GM21528 (cell line): ENCODE results near the gene PTPRN2.
"Not testable (repeated sequence)": the region's sequence is repeated elsewhere in the genome, so short reads cannot be mapped to it uniquely, and the experiment has no call there.

Experiments used
- ATAC-seq: cut with Tn5 transposase; IDR thresholded peaks from one replicate; pipeline ENCODE4 v1.9.1; 2021; ENCODE audit warnings: mild to moderate bottlenecking, moderate library complexity; ENCODE audit not compliant: unreplicated experiment, low FRiP score

Gene PTPRN2

GRCh38 chr7:157700231-157701005 is 887.2 kb downstream of the PTPRN2 start:
- no peak for ATAC-seq

- no peak for ATAC-seq
Observed at GRCh38 chr7:157699357-157700013, 888.1 kb downstream of the PTPRN2 start.

DNA sequence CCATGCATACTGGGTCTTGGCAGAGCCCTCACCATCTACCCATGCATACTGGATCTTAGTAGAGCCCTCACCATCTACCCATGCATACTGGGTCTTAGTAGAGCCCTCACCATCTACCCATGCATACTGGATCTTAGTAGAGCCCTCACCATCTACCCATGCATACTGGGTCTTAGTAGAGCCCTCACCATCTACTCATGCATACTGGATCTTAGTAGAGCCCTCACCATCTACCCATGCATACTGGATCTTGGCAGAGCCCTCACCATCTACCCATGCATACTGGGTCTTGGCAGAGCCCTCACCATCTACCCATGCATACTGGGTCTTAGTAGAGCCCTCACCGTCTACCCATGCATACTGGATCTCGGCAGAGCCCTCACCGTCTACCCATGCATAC is 890.3 kb downstream of the PTPRN2 start:
- ATAC-seq = not testable (repeated sequence)

- ATAC-seq = not testable (repeated sequence)
Observed at GRCh38 chr7:157695609-157696008, 892.0 kb downstream of the PTPRN2 start.

GRCh38 chr7:157694376-157694665 is 893.3 kb downstream of the PTPRN2 start:
- ATAC-seq = no peak

DNA sequence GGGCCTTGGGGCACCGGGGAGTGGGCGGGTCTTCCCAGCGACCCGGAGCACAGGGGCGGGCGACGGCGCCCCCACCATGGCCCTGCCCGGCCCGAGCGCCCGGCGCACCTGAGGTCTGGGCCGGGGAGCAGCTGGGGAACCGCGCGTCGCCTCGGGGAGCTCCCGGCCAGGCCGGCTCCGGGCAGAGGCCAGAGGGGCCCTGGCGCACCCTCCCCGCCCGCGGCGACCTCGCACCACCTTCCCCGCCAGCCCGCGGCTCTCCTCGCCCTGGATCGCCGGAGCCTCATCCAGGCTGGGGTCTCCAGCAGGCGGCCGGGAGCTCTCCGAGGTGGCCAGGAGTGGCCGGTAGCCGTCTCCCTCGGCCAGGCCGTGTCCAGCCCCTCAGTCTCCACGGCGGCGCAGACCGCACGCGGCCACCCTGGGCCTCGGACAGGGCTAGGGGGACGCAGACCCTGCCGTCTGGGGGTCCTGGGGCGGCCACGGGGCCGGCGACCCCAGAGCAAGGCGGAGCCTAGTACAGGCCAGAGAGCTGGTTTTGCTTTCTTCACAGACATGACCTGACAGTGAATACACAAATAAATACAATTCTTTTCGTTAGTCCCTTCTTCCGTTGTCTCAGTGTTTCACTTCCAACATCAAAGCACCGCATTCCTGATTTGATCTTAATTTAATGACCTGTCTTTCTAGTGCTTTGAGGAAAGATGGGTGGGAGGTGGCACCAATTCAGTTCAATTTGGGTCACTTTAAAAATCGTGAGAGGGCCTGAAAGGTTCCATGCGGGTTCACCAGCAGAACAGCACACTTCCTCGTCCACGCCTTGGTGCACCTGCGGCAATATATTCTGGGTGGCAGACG is 893.9 kb downstream of the PTPRN2 start:
- ATAC-seq = no peak

DNA sequence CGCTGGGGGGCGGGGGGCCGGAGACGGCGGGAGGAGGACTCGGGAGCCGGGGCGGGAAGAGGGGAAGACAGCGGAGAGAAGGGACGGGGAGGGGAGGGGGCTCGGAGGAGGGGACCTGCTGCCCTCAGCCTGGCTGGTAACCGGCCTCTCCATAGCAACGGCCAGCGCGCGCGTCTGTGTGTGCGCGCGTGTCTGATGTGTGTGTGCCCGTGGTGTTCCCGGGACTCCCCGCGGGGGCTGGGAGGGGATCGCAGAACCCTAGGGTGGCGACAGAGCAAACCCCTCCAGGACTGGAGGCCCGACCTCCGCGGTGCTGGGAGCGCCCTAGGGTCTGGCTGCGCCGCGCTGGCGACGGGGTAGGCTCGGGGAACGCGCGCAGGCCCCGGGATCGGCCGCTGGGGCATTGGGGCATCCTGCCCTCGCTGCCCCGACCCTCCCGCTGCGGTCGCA is 894.5 kb downstream of the PTPRN2 start:
- no peak for ATAC-seq

DNA sequence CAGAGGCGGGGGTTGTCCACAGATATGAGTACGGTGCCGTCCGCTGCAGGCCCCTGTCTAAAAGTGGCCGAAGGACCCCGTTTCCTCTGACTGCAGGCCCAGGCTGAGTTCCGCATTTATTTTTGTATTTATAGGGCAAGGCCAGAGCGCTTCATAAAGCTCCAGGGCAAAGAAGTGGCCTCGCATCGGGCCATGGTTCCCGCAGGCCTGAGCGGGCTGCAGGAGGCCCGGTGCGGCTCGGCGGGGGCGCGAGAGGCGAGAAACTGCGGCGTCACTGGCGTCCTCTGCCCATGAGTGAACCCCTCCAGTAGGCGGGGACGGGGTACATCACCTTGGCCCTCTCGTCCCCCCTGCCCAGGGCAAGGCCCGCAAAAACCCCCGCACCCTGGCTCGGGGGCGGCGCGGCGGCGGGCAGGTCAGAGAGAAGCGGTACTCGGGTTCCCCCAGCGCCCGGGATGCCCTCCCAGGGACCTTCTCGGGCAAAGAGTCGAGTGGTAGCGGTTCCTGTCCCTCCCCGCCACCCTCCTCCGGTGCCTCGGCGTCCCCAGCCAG is 895.1 kb downstream of the PTPRN2 start:
- ATAC-seq = no peak

GRCh38 chr7:157691586-157692459 is 895.8 kb downstream of the PTPRN2 start:
- ATAC-seq = no peak

DNA sequence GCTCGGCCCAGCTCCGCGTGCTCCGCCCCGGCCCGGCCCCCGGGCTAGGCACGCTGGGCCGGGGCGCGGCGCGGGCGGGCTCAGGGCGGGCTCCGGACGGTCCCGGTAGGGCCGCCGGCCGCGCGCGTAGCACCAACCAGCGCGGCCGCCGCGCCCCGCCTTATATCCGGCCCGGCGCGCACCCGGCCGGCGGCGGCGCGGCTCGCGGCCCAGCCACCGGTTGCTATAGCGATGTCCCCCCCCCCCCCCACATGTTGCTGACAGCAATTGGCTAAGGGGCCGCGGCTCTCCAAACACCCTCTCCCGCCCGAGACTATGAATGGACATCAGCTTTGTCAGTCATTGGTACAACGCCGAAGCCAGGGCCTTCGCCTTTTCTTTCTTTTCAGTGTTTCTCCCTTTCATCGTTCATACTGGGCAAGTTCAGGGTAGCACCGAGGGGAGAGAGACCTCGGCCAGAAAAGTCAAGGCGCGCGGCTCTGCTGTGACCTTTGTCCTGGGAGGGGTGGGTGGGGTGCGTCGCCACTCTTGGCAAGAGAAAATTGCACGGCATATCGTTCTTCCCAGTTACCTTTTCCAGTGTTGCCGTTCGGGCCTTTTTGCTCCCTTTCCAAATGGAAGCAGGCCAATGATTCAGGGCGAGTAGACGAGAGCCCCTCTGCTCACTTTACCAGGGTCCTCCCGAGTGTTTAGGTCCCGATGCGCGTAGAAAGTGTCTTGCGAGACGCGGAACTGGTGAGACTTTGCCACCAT is 896.6 kb downstream of the PTPRN2 start:
- no peak for ATAC-seq

DNA sequence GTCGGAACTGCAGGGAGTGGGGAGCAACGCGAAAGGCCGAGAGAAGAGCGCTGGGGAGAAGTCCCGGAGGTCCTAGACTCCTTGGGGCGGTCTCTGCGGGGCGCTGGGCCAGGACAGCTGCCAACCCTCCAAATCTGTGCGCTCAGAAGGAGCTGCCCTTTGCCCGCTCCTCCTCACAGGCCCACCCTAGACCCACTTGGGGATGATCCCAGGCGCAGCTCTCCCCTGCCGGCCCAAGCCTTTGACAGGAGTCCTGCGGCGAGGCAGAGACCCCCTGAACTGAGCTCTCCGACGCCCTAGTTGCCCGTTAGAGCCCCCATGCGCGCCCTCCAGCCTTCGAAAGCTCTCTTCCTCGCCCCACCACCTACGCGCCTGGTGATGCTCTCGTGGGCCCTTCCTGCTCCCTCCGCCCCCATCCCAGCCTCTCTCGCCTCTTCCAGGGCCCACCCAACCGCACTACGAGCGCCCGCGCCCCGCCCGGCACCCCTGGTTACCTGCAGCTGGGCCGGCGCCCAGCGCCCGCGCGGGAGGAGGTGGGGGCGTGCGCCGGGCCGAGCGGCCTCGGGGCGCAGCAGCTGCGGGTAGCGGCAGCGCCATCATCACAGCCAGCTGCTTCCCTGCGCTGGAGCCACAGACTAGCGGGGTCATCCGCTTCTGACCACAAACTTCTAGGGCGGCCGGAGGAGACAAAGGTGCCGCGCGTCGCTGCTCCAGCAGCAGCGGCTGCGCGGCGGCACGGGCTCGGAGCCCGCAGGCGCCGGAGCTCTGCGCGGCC is 897.4 kb downstream of the PTPRN2 start:
- no peak for ATAC-seq

GRCh38 chr7:157689269-157690057 is 898.2 kb downstream of the PTPRN2 start:
- ATAC-seq = no peak

DNA sequence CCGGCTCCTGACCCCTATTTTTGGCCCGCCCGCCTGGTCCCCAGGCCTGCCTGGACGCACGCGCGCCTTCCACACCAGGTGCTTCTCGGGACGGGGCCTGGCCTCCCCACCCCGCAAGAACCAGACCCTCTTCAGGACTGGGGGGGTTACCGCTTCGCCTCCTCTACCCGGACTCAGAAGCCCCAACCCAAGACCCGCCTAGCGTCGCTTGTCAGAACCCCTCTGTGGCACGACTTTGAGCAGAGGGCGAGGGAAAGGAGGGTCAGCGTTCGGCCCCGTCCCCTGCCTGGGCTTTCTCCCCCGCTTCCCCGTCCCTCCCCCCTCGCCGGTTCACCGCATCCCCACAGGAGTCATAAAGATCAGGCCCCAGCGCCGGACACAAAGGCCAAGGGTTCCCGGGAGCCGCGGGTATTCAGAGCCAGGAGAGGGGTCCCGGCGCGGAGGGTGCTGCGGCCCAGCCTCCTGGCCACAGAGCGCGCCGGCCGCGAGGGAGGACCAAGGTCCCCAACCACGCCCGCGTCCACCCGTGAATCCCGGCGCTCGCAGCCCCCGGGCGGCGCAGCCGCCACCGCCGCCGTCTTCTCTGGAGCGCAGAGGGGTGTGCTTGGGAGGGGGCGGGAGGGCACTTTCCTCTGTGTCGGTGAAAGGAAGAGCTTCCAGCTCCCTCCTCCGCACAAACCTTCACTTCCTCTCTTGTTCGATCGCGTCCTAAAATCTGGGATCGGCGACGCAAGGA is 898.9 kb downstream of the PTPRN2 start:
- ATAC-seq = no peak

DNA sequence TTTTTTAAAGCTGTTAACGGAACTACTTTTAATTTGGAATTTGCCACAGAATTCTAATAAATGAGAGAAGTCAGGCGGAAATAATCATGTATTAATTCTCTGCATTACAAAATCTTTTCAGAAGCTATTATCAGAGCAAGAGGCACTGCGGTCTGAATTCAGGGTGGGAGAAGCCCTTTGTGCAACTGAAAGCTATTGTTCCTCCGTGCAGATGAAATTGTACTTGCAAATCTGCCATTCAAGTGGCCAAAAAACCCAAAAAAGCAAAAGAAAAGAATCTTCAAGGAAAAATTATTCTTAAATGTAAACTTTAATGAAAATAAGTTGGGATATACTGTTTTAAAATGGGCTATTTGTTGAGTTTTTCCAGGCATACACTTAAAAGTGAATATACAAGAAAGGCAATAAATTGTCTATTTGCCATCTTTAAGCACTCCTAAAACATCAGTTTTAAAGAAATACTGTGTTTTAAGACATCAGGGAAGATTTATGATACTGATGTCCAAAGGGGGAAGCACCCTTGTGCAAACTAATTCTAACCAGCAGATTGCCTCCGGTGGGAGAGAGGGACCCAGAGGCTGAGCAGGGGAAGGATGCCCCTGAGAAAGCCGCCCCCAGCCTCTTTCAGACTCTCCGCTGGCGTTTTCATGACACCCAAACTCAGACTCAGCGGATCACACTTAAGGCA is 899.6 kb downstream of the PTPRN2 start:
- ATAC-seq = no peak

- ATAC-seq = no peak
Observed at GRCh38 chr7:157687158-157687557, 900.5 kb downstream of the PTPRN2 start.

GRCh38 chr7:157686285-157686894 is 901.2 kb downstream of the PTPRN2 start:
- ATAC-seq = no peak
